Adipocyte (in vitro differentiated cells): Measurements from ENCODE around the gene AGBL1.

Experiments used
- DNase-seq: peaks from one replicate; pipeline ENCODE4 v3.0.0-alpha.2; 2015; ENCODE audit warnings: low read depth
- H3K27me3 ChIP-seq: replicated peaks from 2 replicates; pipeline ENCODE4 v1.7.0; 2013; ENCODE audit warnings: mild to moderate bottlenecking, low read length, moderate library complexity; ENCODE audit not compliant: control insufficient read depth, insufficient read depth
- H3K36me3 ChIP-seq: 2 replicates; pipeline ENCODE4 v1.7.0; 2013; ENCODE audit warnings: low read length, mild to moderate bottlenecking, moderate library complexity; ENCODE audit not compliant: control insufficient read depth, insufficient read depth, severe bottlenecking
- H3K4me1 ChIP-seq: 2 replicates; pipeline ENCODE4 v1.7.0; 2013; ENCODE audit warnings: mild to moderate bottlenecking, low read length, moderate library complexity; ENCODE audit not compliant: control insufficient read depth, insufficient read depth
- H3K4me3 ChIP-seq: 2 replicates; pipeline ENCODE4 v1.7.0; 2013; ENCODE audit warnings: mild to moderate bottlenecking, low read length, moderate library complexity
- H3K9ac ChIP-seq: 2 replicates; pipeline ENCODE4 v1.7.0; 2013; ENCODE audit warnings: mild to moderate bottlenecking, low read length, moderate library complexity
- H3K9me3 ChIP-seq: 2 replicates; pipeline ENCODE4 v1.7.0; 2013; ENCODE audit warnings: mild to moderate bottlenecking, low read length, moderate library complexity; ENCODE audit not compliant: control insufficient read depth

The AGBL1 gene

GRCh38 chr15:86629409-86630356, 550.0 kb downstream of the AGBL1 start:
- Histone ChIP-seq H3K27me3 (peaks cover 20% of the 10 kb centered on the region), H3K9ac (no peak overlapping the region), H3K36me3 (no peaks in the 10 kb centered on the region), H3K9me3 (no peaks in the 10 kb centered on the region), H3K4me3 (no peak overlapping the region), H3K4me1 (peaks cover 4% of the 10 kb centered on the region)
- no peak for DNase-seq

DNA sequence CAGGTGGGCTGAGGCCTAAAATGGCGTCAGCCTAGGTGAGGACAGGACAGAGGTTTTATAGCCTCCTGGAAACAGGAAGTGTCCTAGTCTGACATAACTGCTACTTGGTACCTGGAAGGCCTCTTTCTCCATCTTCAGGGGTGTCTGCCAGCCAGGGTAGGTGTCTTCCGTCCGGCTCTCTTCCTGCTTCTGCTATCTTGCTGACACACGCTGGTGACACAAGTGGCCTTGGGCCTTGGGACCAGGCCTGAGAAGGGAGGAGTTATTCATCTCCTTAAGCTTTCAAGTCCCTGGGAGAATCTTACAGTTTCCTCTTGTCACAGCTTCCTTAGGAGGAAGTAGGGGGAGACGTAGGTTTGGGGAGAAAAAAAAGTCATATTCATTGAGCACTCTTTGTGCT, 551.3 kb downstream of the AGBL1 start:
- Histone ChIP-seq H3K4me1 (no peaks in the 10 kb centered on the region), H3K36me3 (no peaks in the 10 kb centered on the region), H3K9me3 (no peaks in the 10 kb centered on the region), H3K27me3 (peaks cover 15% of the 10 kb centered on the region), H3K9ac (no peak overlapping the region), H3K4me3 (no peak overlapping the region)
- no peak for DNase-seq

GRCh38 chr15:86634146-86634545, 554.5 kb downstream of the AGBL1 start:
- no peaks in the 10 kb centered on the region for H3K4me1 ChIP-seq
- H3K9ac ChIP-seq, result no peak overlapping the region
- peaks cover 10% of the 10 kb centered on the region for H3K27me3 ChIP-seq
- H3K4me3 ChIP-seq, result no peak overlapping the region
- no peak for DNase-seq
- no peaks in the 10 kb centered on the region for H3K36me3 ChIP-seq
- no peaks in the 10 kb centered on the region for H3K9me3 ChIP-seq

GRCh38 chr15:86634992-86635638, 555.4 kb downstream of the AGBL1 start:
- DNase-seq, result no peak
- Histone ChIP-seq H3K36me3 (no peaks in the 10 kb centered on the region), H3K4me1 (no peaks in the 10 kb centered on the region)

GRCh38 chr15:86644339-86644738, 564.7 kb downstream of the AGBL1 start:
- Histone ChIP-seq H3K4me1 (no peaks in the 10 kb centered on the region), H3K9ac (no peak overlapping the region), H3K4me3 (no peak overlapping the region), H3K27me3 (no peaks in the 10 kb centered on the region), H3K9me3 (peaks cover 5% of the 10 kb centered on the region), H3K36me3 (no peaks in the 10 kb centered on the region)
- DNase-seq, result no peak

More at GRCh38 chr15:86634992-86635638, 555.4 kb downstream of the AGBL1 start:
- Histone ChIP-seq H3K4me3 (no peak overlapping the region), H3K27me3 (peaks cover 10% of the 10 kb centered on the region), H3K9ac (no peak overlapping the region), H3K9me3 (no peaks in the 10 kb centered on the region)

- Histone ChIP-seq H3K4me3 (no peak overlapping the region), H3K9me3 (peaks cover 5% of the 10 kb centered on the region), H3K27me3 (no peaks in the 10 kb centered on the region), H3K4me1 (no peaks in the 10 kb centered on the region), H3K36me3 (no peaks in the 10 kb centered on the region), H3K9ac (no peak overlapping the region)
- DNase-seq, result no peak
Measured at GRCh38 chr15:86645925-86646500, 566.3 kb downstream of the AGBL1 start.

- Histone ChIP-seq H3K27me3 (no peaks in the 10 kb centered on the region), H3K9ac (no peak overlapping the region), H3K4me3 (no peak overlapping the region), H3K4me1 (no peaks in the 10 kb centered on the region), H3K36me3 (no peaks in the 10 kb centered on the region), H3K9me3 (peaks cover 5% of the 10 kb centered on the region)
- DNase-seq, result no peak
Measured at GRCh38 chr15:86647810-86648440, 568.3 kb downstream of the AGBL1 start.

- Histone ChIP-seq H3K27me3 (no peaks in the 10 kb centered on the region), H3K4me3 (no peak overlapping the region), H3K4me1 (no peaks in the 10 kb centered on the region), H3K9ac (no peak overlapping the region), H3K9me3 (peaks cover 5% of the 10 kb centered on the region), H3K36me3 (no peaks in the 10 kb centered on the region)
- no peak for DNase-seq
Measured at GRCh38 chr15:86649277-86649676, 569.6 kb downstream of the AGBL1 start.

DNA sequence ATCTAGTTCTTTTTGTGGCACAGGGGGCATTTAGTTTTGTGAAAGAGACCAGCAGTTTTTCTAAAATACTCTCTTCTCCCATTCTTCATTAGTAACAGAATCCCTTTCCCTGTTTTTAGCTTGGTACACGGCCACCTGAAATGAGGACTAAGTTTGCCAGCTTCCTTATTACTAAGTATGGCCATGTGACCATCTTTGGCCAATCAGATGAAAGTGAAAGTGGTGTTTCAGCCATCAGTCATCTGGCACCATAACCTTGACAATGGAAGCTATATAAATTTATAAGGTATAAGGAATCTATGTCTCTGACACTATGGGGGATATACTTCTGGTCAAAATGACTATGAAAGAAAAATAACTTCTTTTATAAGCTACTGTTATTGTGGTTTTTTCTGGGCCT, 570.4 kb downstream of the AGBL1 start:
- H3K27me3 ChIP-seq, result peaks cover 3% of the 10 kb centered on the region
- no peak overlapping the region for H3K9ac ChIP-seq
- H3K4me3 ChIP-seq, result no peak overlapping the region
- no peaks in the 10 kb centered on the region for H3K4me1 ChIP-seq
- DNase-seq, result no peak
- no peaks in the 10 kb centered on the region for H3K36me3 ChIP-seq
- H3K9me3 ChIP-seq, result peaks cover 5% of the 10 kb centered on the region

GRCh38 chr15:86653344-86654197, 573.9 kb downstream of the AGBL1 start:
- Histone ChIP-seq H3K9ac (no peak overlapping the region), H3K27me3 (peaks cover 3% of the 10 kb centered on the region), H3K4me1 (no peaks in the 10 kb centered on the region), H3K4me3 (no peak overlapping the region), H3K36me3 (no peaks in the 10 kb centered on the region), H3K9me3 (peaks cover 5% of the 10 kb centered on the region)
- DNase-seq, result no peak
